ENCODE measurements around the gene OR10H2. TPM values are rescaled to one million over a fixed set of nuclear protein-coding genes. Genes with fewer than 3 reads are reported as not detected.

OR10H2 gene
- total RNA-seq, 1 experiment from 2014 or later, result not detected

- TF ChIP-seq E2F1 (CRISPR knock-in tag; IDR thresholded peaks at IDR 0.05), result no peak
- TF ChIP-seq STAT6 (CRISPR knock-in tag; conservative IDR thresholded peaks at IDR 0.05; ENCODE audit: low read depth), result no peak
- no peak for TF ChIP-seq HMGXB4 (CRISPR knock-in tag; IDR thresholded peaks at IDR 0.05)
- TF ChIP-seq SMAD4 (CRISPR knock-in tag; IDR thresholded peaks at IDR 0.05), result no peak
- Mint-ChIP-seq H3K4me1 (no peaks in the 10 kb centered on the region), H3K27me3 (ENCODE audit: low read depth) (peaks cover 16% of the 10 kb centered on the region), H3K4me3 (no peak overlapping the region), H3K36me3 (peaks cover 56% of the 10 kb centered on the region), H3K27ac (no peak overlapping the region), H3K9me3 (peaks cover 84% of the 10 kb centered on the region)
- POLR2A ChIA-PET, result no interaction called here
- DNase-seq (ENCODE audit: low spot score), result no peak
- CTCF ChIA-PET, result no interaction called here
- ATAC-seq, result no peak
Measured at GRCh38 chr19:15715642-15716041, 12.2 kb upstream of the OR10H2 start.

- Mint-ChIP-seq H3K36me3 (peaks cover 60% of the 10 kb centered on the region), H3K27me3 (ENCODE audit: low read depth) (peaks cover 25% of the 10 kb centered on the region), H3K4me3 (no peak overlapping the region), H3K27ac (no peak overlapping the region), H3K4me1 (no peaks in the 10 kb centered on the region), H3K9me3 (peaks cover 85% of the 10 kb centered on the region)
- TF ChIP-seq EMX1 (CRISPR knock-in tag; IDR thresholded peaks at IDR 0.05) (no peak), ZNF425 (CRISPR knock-in tag; conservative IDR thresholded peaks at IDR 0.05) (no peak), CBFB (CRISPR knock-in tag; IDR thresholded peaks at IDR 0.05; ENCODE audit: low read depth) (no peak), KAT7 (CRISPR knock-in tag; IDR thresholded peaks at IDR 0.05; ENCODE audit: borderline replicate concordance) (no peak), GRHL2 (CRISPR knock-in tag; IDR thresholded peaks at IDR 0.05; ENCODE audit: insufficient replicate concordance, severe bottlenecking) (no peak), ATF2 (CRISPR knock-in tag; IDR thresholded peaks at IDR 0.05; ENCODE audit: borderline replicate concordance, low read depth) (no peak), NR1H2 (CRISPR knock-in tag; IDR thresholded peaks at IDR 0.05) (no peak), CDX4 (CRISPR knock-in tag; IDR thresholded peaks at IDR 0.05; ENCODE audit: borderline replicate concordance) (no peak), AR (CRISPR knock-in tag; IDR thresholded peaks at IDR 0.05) (no peak), ZNF423 (CRISPR knock-in tag; IDR thresholded peaks at IDR 0.05) (no peak), ZNF317 (CRISPR knock-in tag; IDR thresholded peaks at IDR 0.05; ENCODE audit: borderline replicate concordance, low read depth) (no peak), ATF6 (CRISPR knock-in tag; IDR thresholded peaks at IDR 0.05) (no peak)
- no peak for DNase-seq (ENCODE audit: low spot score)
- ATAC-seq, result no peak
- ChIA-PET CTCF (no interaction called here), POLR2A (no interaction called here)
Measured at GRCh38 chr19:15717809-15718208, 10.0 kb upstream of the OR10H2 start.
